WTC11 (cell line): Measurements from ENCODE around the gene NAA20.

ENCODE experiments used
- CREB1 ChIP-seq: sonication (generic); formaldehyde crosslinking; IDR thresholded peaks from 2 replicates; pipeline ENCODE4 v1.8.0; 2023; ENCODE audit warnings: mild to moderate bottlenecking, missing genetic modification reagents
- ELF4 ChIP-seq: sonication (generic); formaldehyde crosslinking; IDR thresholded peaks from 2 replicates; pipeline ENCODE4 v1.8.1; 2022; ENCODE audit warnings: low read depth, mild to moderate bottlenecking, moderate library complexity, missing genetic modification reagents
- EMX1 ChIP-seq: fragments of 250-450 bp; sonication (Bioruptor Pico); IDR thresholded peaks from 2 replicates; pipeline ENCODE4 v1.8.0; 2021; ENCODE audit warnings: mild to moderate bottlenecking
- ESRRA ChIP-seq: sonication (generic); formaldehyde crosslinking; IDR thresholded peaks from 2 replicates; pipeline ENCODE4 v1.8.1; 2022; ENCODE audit warnings: mild to moderate bottlenecking, missing genetic modification reagents, borderline replicate concordance
- GTF2I ChIP-seq: fragments of 250-450 bp; sonication (Bioruptor Pico); conservative IDR thresholded peaks from 2 replicates; pipeline ENCODE4 v1.4.0; 2021; ENCODE audit warnings: mild to moderate bottlenecking
- NFE2L1 ChIP-seq: sonication (generic); formaldehyde crosslinking; IDR thresholded peaks from 2 replicates; pipeline ENCODE4 v1.8.1; 2023; ENCODE audit warnings: missing genetic modification reagents
- NFYB ChIP-seq: sonication (generic); formaldehyde crosslinking; conservative IDR thresholded peaks from 2 replicates; pipeline ENCODE4 v1.8.0; 2022; ENCODE audit warnings: low read depth, missing genetic modification reagents
- RORB ChIP-seq: fragments of 250-450 bp; sonication (Bioruptor Pico); IDR thresholded peaks from 2 replicates; pipeline ENCODE4 v1.9.0; 2021; ENCODE audit warnings: mild to moderate bottlenecking
- TP53 ChIP-seq: sonication (generic); formaldehyde crosslinking; IDR thresholded peaks from 2 replicates; pipeline ENCODE4 v1.8.1; 2023; ENCODE audit warnings: mild to moderate bottlenecking, missing genetic modification reagents
- TF ChIP-seq, protein P1 (sequence below): fragments of 200-600 bp; IDR thresholded peaks from 2 replicates; pipeline ENCODE4 v1.8.0; 2022; ENCODE audit warnings: antibody characterized with exemption
- TF ChIP-seq, protein P2 (sequence below): sonication (generic); formaldehyde crosslinking; IDR thresholded peaks from 2 replicates; pipeline ENCODE4 v1.8.1; 2022; ENCODE audit warnings: missing genetic modification reagents, borderline replicate concordance
- TF ChIP-seq, protein P3 (sequence below): sonication (generic); formaldehyde crosslinking; IDR thresholded peaks from 2 replicates; pipeline ENCODE4 v1.8.1; 2023; ENCODE audit warnings: mild to moderate bottlenecking, moderate library complexity, missing genetic modification reagents
- TF ChIP-seq, protein P4 (sequence below): sonication (generic); formaldehyde crosslinking; IDR thresholded peaks from 2 replicates; pipeline ENCODE4 v1.8.1; 2022; ENCODE audit warnings: low read depth, missing genetic modification reagents, borderline replicate concordance

DNA sequence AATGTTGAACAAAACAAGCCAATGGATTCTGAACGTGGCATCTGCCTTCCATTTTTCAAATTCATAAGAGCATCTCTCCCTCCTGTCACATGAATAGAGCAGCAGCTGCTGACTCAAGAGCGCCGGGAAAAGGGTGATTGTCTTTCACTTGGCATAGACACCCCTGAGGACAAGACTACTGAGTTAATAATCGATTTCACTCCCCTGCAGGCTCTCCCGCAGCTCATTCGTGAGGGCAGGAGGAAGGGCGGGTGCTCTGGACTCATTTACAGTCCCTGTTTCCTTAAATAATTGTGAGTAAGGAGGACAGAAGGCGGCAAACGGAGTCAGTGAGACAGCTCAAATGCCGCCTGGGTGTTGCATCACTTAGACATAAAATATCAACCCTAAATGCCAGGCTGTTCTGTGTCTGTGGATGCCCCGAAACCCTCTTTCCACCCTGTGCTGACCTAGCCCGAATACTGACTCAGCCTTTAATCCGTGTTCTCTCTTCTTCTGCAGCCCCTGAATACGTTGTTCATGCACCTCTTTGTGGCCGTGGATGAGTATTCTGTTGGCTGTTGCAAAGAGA, 56.7 kb downstream of the NAA20 start:
- TF ChIP-seq, protein P1, sequence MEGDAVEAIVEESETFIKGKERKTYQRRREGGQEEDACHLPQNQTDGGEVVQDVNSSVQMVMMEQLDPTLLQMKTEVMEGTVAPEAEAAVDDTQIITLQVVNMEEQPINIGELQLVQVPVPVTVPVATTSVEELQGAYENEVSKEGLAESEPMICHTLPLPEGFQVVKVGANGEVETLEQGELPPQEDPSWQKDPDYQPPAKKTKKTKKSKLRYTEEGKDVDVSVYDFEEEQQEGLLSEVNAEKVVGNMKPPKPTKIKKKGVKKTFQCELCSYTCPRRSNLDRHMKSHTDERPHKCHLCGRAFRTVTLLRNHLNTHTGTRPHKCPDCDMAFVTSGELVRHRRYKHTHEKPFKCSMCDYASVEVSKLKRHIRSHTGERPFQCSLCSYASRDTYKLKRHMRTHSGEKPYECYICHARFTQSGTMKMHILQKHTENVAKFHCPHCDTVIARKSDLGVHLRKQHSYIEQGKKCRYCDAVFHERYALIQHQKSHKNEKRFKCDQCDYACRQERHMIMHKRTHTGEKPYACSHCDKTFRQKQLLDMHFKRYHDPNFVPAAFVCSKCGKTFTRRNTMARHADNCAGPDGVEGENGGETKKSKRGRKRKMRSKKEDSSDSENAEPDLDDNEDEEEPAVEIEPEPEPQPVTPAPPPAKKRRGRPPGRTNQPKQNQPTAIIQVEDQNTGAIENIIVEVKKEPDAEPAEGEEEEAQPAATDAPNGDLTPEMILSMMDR, result no peak
- TF ChIP-seq NFYB (CRISPR knock-in tag) (no peak), CREB1 (no peak), EMX1 (CRISPR knock-in tag) (no peak), ESRRA (CRISPR knock-in tag) (no peak), GTF2I (CRISPR knock-in tag) (no peak), TP53 (CRISPR knock-in tag) (no peak), ELF4 (no peak), RORB (CRISPR knock-in tag) (no peak), NFE2L1 (CRISPR knock-in tag) (no peak)
- TF ChIP-seq, protein P2, sequence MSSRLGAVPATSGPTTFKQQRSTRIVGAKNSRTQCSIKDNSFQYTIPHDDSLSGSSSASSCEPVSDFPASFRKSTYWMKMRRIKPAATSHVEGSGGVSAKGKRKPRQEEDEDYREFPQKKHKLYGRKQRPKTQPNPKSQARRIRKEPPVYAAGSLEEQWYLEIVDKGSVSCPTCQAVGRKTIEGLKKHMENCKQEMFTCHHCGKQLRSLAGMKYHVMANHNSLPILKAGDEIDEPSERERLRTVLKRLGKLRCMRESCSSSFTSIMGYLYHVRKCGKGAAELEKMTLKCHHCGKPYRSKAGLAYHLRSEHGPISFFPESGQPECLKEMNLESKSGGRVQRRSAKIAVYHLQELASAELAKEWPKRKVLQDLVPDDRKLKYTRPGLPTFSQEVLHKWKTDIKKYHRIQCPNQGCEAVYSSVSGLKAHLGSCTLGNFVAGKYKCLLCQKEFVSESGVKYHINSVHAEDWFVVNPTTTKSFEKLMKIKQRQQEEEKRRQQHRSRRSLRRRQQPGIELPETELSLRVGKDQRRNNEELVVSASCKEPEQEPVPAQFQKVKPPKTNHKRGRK (CRISPR knock-in tag), result no peak
- TF ChIP-seq, protein P3, sequence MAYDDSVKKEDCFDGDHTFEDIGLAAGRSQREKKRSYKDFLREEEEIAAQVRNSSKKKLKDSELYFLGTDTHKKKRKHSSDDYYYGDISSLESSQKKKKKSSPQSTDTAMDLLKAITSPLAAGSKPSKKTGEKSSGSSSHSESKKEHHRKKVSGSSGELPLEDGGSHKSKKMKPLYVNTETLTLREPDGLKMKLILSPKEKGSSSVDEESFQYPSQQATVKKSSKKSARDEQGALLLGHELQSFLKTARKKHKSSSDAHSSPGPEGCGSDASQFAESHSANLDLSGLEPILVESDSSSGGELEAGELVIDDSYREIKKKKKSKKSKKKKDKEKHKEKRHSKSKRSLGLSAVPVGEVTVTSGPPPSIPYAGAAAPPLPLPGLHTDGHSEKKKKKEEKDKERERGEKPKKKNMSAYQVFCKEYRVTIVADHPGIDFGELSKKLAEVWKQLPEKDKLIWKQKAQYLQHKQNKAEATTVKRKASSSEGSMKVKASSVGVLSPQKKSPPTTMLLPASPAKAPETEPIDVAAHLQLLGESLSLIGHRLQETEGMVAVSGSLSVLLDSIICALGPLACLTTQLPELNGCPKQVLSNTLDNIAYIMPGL, result no peak
- TF ChIP-seq, protein P4, sequence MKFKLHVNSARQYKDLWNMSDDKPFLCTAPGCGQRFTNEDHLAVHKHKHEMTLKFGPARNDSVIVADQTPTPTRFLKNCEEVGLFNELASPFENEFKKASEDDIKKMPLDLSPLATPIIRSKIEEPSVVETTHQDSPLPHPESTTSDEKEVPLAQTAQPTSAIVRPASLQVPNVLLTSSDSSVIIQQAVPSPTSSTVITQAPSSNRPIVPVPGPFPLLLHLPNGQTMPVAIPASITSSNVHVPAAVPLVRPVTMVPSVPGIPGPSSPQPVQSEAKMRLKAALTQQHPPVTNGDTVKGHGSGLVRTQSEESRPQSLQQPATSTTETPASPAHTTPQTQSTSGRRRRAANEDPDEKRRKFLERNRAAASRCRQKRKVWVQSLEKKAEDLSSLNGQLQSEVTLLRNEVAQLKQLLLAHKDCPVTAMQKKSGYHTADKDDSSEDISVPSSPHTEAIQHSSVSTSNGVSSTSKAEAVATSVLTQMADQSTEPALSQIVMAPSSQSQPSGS (CRISPR knock-in tag), result no peak
